GM18505 (cell line): ENCODE measurements around the gene RRAS2.
"Not testable (repeated sequence)": the region's sequence is repeated elsewhere in the genome, so short reads cannot be mapped to it uniquely, and the experiment has no call there.

Experiments used
- ATAC-seq: cut with Tn5 transposase; IDR thresholded peaks from one replicate; pipeline ENCODE4 v1.9.1; 2021; ENCODE audit not compliant: unreplicated experiment
- POLR2A ChIP-seq: IDR thresholded peaks from 4 replicates; pipeline ENCODE4 v1.6.1; 2011; ENCODE audit warnings: borderline replicate concordance; ENCODE audit not compliant: insufficient read depth, insufficient read length; ENCODE audit errors: extremely low read depth

RRAS2 gene

GRCh38 chr11:14261066-14261465, 97.9 kb downstream of the RRAS2 start:
- TF ChIP-seq POLR2A = no peak

GRCh38 chr11:14259878-14260277, 99.1 kb downstream of the RRAS2 start:
- no peak for TF ChIP-seq POLR2A
- ATAC-seq = no peak

More at GRCh38 chr11:14261066-14261465, 97.9 kb downstream of the RRAS2 start:
- no peak for ATAC-seq

GRCh38 chr11:14259186-14259784, 99.7 kb downstream of the RRAS2 start:
- no peak for ATAC-seq
- TF ChIP-seq POLR2A = no peak

- ATAC-seq = no peak
- TF ChIP-seq POLR2A = no peak
Observed at GRCh38 chr11:14258221-14258935, 100.6 kb downstream of the RRAS2 start.

GRCh38 chr11:14255238-14255534, 103.8 kb downstream of the RRAS2 start:
- ATAC-seq = no peak
- TF ChIP-seq POLR2A = no peak

- ATAC-seq = no peak
- TF ChIP-seq POLR2A = no peak
Observed at GRCh38 chr11:14254533-14255237, 104.3 kb downstream of the RRAS2 start.

- ATAC-seq = no peak
Observed at GRCh38 chr11:14253840-14254239, 105.1 kb downstream of the RRAS2 start.

GRCh38 chr11:14253421-14253820, 105.6 kb downstream of the RRAS2 start:
- TF ChIP-seq POLR2A = no peak
- no peak for ATAC-seq

More at GRCh38 chr11:14253840-14254239, 105.1 kb downstream of the RRAS2 start:
- no peak for TF ChIP-seq POLR2A

GRCh38 chr11:14252501-14252900, 106.5 kb downstream of the RRAS2 start:
- ATAC-seq = not testable (repeated sequence)

GRCh38 chr11:14251754-14252153, 107.2 kb downstream of the RRAS2 start:
- no peak for TF ChIP-seq POLR2A
- no peak for ATAC-seq

GRCh38 chr11:14249121-14249963, 109.6 kb downstream of the RRAS2 start:
- ATAC-seq = no peak
- no peak for TF ChIP-seq POLR2A

- ATAC-seq = no peak
- no peak for TF ChIP-seq POLR2A
Observed at GRCh38 chr11:14248580-14248981, 110.4 kb downstream of the RRAS2 start.

GRCh38 chr11:14245444-14245843, 113.5 kb downstream of the RRAS2 start:
- TF ChIP-seq POLR2A = no peak
- no peak for ATAC-seq

GRCh38 chr11:14244926-14245325, 114.1 kb downstream of the RRAS2 start:
- no peak for ATAC-seq
- no peak for TF ChIP-seq POLR2A

GRCh38 chr11:14242733-14243132, 116.2 kb downstream of the RRAS2 start:
- ATAC-seq = no peak
- no peak for TF ChIP-seq POLR2A
